ENCODE data around the gene ASH1L.
"Not testable (repeated sequence)": the region's sequence is repeated elsewhere in the genome, so short reads cannot be mapped to it uniquely, and the experiment has no call there.

ASH1L gene

DNA sequence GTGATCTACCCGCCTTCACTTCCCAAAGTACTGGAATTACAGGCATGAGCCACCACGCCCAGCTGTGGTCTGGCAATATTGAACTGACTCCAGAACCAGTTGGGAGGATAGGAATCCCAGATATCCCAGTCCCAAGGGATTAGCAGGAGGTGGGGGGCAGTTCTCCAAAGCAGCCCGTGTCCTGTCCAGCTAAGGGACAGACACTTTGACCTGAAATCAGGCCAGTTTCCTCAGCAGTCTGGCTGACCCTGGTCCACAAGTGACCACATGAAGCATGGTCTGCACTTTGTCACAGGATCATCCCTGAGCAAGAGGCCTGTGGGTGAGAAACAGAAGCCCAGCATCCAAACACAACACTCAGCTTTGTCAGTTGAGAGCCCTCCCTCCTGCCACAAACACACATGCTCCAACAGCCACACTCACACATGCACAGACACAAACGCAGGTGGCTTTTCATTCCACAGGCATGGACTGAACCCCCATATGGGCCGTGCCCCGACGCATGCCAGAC, 256.7 kb downstream of the ASH1L start:
- DNase-seq (ENCODE audit: low read depth): no peak

DNA sequence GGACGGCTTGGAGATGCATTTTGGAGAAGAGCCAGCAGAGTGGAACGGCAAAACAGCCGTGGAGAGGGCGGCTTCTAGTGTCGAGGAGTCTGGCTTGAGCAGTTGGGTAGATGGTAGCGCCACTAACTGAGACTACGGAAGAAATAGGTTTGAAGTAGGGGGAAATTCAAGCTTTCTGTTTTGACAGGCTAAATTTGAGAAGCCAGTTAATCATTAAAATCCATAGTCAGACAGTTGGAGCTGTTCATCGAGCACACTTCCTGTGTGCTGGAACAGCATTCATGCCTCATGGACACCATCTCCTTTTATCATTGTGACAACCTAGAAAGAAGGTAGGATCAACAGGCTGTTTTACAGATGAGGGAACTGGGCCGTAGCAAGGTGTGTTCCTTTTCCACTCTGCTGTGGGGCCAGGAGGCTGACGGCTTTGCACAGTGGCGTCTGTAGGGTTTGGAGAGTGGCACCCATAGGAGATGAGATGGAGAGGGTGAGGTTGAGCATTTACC, 258.0 kb downstream of the ASH1L start:
- no peak for DNase-seq (ENCODE audit: low read depth)

DNA sequence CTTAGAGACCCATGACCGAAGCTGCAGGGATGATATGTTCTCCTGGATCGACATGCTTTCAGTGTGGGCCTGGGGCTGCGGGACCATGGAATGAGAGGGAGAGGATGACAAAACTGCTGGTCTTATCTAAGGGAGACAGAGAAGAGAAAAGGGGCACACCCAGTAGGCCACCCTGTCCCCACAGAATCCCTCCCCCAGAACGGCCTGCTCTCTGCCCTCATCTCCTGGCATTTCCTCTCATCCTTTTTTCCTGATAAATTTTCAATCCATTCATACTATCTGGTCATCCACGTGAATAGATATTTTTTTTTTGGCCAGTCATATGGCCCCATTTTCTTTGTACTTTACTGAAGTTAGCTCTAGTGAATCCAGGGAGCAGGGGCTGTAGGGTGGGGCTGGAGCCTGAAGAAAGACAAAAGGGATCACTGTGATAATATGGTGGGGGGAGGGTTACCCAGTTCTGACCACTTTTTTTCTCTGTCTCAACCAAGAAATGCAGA, 261.2 kb downstream of the ASH1L start, which contains the start of gene PKLR:
PKLR (minus strand) TSS at position 97 of the 500 bp plus-strand sequence; CDS start at position 54, 43 bp downstream.
- no peak for DNase-seq (ENCODE audit: low read depth)

DNA sequence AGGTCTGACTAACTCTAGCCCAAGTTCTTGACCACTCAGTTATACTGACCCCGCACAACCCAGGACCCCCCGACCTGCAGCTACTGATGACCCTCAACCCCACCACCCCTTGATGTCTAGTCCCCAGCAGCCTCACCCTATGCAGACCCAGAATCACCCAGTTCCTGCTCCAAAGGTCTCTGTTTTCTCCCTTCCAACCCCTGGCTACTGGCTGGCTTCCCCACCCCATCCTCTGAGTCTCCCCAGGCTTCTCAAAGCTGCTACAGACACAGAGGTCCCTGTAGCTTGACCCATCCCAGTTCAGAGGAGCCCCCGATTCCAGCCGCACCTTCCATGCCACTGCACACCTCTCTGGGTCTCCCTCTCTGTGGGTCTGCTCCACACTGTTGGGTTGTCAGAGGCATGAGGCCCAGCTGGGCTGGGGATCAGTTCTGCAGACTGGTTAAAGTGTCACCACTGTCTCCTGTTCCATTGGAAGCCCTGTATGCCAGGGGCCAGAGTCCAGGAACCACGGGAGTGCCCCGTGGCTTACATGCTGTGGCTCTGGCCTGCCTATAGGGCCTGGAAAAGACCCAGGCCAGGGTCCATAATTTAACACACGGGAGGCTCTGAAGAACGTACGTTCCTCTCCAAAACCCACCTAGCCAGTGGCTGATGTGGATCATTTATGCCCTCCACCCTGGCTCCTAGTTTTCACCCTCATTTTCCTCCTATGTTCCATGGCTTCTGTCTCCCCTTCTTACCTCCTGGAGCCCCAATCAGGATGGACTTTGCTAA, 261.9 kb downstream of the ASH1L start:
- DNase-seq (ENCODE audit: low read depth): no peak

DNA sequence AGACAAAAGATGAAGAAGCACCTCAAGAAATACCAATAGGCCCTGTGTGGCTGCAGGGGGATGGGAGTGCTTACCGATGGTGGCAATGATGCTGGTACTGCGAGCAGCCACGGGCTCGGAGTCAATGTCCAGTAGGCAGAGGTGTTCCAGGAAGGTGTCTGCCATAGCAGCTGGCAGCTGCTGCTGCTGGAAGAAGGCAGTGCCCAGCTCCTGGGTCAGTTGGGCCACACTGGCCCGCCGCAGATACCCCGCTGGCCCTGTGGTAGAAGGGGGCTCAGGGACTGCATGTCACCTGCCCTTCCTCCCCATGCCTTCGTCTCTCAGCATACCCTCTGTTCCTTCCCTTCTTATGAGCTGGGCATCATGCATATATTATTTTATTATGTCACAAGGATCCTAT, 262.6 kb downstream of the ASH1L start:
- no peak for DNase-seq (ENCODE audit: low read depth)

DNA sequence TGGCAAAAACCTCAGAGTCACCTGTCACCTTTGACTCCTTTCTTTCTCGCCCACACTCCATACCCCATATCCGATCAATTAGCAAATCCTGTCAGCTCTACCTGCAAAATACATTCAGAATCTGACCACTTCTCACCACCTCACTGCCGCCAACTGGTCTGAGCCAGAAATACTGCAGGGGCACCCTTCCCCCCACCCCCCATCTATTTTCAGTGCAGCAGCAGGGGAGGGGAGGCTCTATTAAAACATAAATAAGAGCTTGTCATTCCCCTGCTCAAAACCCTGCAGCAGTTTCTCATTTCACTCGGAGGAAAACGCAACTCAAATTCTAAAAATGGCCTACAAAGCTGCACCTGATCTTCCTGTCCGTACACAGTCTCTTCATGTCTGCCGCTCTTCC, 265.2 kb downstream of the ASH1L start:
- DNase-seq (ENCODE audit: low read depth): no peak

DNA sequence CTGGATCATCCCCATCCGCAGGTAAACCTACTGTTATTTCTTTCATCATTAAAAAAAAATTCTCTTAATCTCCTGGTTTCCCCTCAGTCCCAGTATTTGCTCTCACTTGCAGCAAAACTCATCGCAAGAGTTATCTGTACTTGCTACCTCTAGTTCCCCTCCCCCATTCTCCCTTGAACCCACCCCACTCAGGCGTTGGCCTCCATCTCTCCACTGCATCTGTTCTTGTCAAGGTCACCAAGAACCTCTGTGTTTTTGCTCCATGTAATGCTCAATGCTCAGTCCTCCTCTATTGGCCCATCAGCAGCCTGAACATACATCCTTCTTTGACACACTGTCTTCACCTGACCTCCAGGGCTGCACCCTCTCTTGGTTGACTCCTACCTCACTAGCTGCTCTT, 265.9 kb downstream of the ASH1L start:
- no peak for DNase-seq (ENCODE audit: low read depth)

DNA sequence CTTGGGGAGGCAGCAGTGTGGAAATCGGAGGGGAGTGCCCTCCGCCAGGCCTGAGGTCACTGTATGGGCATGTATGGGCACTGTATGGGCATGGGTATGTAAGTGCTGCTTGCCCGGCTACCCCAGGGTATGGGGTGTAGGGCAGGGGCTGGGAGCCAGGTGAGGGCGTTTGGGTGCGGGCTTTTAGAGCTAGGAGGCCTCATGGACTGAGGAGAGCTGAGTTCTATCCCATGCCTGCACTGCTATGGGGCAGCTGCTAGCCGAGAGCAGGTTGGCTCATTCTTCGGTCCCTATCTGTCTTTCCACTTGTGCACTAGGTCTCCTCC, 266.7 kb downstream of the ASH1L start:
- no peak for DNase-seq (ENCODE audit: low read depth)

DNA sequence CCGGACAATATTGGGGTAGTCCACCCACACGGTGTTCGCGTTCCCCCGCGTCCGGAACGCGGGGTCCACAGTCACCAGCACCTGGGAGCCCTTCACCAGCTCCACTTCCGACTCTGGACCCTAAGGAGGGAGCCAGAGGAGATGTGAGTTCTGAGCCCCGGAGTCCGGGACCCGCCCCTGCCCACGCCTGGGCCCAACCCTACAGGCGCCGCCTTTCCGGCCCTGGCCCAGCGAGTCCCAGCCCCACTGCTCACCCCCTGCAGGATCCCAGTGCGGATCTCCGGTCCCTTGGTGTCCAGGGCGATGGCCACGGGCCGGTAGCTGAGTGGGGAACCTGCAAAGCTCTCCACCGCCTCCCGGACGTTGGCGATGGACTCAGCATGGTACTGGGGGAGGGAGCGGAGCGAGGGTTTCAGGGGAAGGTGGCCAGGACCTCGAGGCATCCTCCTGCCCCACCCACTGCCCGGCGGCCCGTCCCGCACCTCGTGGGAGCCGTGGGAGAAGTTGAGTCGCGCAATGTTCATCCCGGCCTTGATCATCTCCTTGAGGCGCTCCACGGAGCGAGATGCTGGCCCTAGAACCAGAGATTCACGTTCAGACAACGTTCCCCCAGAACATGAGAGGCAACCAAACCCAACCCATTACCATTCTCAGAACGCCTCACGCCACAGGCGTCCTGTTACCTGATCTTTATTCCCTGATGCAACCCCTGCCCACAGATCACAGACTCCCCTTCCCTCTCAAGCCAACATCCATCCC, 267.2 kb downstream of the ASH1L start:
- no peak for DNase-seq (ENCODE audit: low read depth)

DNA sequence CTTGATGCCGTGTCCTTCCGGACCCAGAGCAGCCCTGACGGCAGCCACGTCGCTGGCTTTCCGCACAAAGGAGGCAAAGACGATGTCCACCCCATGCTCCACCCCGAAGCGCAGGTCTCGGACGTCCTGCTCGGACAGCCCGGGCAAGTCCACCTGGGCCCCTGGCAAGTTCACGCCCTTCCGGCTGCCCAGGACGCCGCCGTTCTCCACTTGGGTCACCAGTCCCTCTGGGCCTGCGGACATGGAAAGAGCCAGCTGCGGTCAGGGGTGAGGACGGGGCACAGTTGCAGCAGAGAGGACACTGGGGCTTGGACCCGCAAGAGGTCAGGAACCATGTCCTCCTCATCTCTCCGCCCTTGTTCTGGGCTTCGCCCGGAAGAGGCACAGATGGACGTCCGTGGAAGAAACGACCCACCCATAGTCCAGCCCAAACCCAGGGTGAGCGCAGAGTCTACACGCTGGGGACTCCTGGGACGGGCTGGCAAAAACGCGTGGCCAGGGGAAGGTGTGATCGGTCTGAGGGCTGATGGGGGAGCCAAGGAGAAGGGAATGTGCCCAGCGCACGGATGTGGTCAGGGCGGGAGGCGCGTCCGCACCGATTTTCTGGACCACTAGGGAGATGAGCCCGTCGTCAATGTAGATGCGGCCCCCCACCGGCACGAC, 268.0 kb downstream of the ASH1L start:
- DNase-seq (ENCODE audit: low read depth): no peak

DNA sequence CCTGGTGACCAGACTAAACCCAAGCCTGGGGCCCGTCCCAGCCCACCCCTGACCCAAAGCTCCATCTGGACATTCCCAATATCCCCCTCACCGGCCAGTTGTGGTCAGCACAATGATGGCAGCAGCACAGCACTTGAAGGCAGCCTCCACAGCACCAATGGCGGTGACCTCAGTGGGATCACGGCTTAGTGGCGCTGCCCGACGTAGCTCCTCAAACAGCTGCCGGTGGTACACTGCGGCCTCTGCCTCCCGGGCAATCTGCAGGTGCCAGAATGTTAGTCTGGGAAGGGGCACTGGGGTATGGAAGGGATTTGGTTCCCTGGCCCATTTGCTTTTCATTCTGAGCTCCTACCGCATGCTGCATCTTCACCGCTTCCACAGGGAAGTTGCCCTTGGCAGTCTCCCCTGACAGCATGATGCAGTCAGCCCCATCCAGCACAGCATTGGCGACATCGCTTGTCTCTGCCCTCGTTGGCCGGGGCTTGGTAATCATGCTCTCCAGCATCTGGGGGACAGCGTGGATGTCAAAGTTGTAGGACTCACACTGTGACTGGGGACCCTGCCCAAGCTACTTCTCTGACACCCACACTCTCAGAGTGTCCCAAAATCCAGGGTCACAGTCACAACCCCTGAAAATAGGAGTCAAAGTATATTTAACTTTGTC, 269.4 kb downstream of the ASH1L start:
- no peak for DNase-seq (ENCODE audit: low read depth)

DNA sequence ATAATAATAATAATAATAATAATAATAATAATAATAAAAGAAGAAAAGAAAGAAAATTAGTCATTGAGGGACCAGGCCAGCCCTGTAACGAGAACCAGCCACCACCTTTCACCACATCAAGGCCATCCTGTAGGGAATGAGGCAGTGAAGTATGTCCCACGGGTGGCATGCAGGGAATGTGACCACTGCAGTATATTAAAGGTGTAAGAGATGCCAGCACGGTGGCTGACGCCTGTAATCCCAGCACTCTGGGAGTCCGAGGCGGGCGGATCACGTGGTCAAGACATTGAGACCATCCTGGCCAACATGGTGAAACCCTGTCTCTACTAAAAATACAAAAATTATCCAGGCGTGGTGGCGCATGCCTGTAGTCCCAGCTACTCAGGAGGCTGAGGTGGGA, 271.6 kb downstream of the ASH1L start:
- not testable (repeated sequence) for DNase-seq (ENCODE audit: low read depth)

DNA sequence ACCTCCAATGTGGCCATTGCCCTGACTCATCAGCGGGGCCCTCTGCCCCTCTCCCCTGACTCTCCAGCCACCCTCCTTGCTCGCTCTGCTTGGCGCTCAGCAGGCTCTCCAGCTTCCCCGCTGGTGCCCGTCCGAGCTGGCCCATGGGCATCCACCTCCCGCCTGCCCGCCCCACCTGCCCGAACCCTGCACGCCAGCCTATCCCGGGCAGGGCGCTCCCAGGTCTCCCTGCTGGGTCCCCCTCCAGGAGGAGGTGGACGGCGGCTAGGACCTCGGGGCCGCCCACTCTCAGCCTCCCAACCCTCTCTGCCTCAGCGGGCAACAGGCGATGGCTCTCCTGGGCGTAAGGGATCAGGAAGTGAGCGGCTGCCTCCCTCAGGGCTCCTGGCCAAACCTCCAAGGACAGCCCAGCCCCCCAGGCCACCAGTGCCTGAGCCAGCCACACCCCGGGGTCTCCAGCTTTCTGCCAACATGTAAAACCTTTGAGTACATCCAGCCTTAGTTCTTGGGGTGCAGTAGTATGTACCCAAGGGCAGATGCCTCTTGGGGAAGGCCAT, 274.5 kb downstream of the ASH1L start:
- DNase-seq (ENCODE audit: low read depth): no peak

DNA sequence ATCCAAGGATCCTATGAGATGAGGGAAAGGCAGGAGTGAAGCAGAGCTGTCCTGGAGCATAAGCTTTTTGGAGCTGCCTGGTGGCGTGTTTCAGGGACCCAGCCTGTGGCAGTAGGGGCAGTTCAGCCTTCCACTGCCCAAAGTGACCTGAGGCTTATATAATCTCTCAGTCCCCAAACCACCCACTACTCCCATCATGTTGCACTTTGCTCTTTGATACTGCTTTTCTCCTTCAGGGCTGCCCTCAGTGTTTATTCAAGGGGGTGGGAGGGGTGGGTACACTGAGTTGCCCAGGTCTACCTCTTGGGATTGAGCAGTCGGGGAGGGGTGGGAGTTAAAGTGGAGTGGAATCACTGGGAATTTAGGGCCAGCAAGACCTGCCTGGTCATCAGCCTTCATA, 276.1 kb downstream of the ASH1L start:
- no peak for DNase-seq (ENCODE audit: low read depth)

DNA sequence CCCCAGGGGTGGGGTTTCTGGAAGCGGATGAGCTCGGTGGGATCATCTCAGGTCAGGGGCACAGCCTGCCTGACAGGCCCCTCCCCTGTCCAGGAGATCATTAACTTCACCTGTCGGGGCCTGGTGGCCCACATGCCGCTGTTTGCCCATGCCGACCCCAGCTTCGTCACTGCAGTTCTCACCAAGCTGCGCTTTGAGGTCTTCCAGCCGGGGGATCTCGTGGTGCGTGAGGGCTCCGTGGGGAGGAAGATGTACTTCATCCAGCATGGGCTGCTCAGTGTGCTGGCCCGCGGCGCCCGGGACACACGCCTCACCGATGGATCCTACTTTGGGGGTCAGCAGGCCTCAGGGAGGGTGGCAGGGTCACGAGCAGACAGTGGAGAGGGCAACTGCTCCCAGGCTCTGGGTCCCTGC, 277.0 kb downstream of the ASH1L start:
- DNase-seq (ENCODE audit: low read depth): no peak

All from activated T-helper 1 cell treated with Interleukin-2 at 50 U/mL for 16 hours (primary cell).